Parathyroid adenoma (tissue), 2 donors: ENCODE measurements around the gene GAK.
"Not testable (repeated sequence)": the region's sequence is repeated elsewhere in the genome, so short reads cannot be mapped to it uniquely, and the experiment has no call there.

Experiments used
- H2AFZ ChIP-seq: fragments of 300-600 bp; sonication (generic); one replicate; pipeline ENCODE4 v1.7.0; 2017; ENCODE audit warnings: antibody characterized with exemption, mild to moderate bottlenecking
- H3K27ac ChIP-seq: fragments of 300-600 bp; sonication (generic); one replicate; pipeline ENCODE4 v1.7.0; 2017
- H3K27me3 ChIP-seq: fragments of 300-600 bp; sonication (generic); one replicate; pipeline ENCODE4 v1.7.0; 2017; ENCODE audit warnings: low read length; ENCODE audit not compliant: control insufficient read depth, insufficient read depth
- H3K36me3 ChIP-seq: fragments of 300-600 bp; sonication (generic); one replicate; pipeline ENCODE4 v1.7.0; 2017; ENCODE audit warnings: low read length; ENCODE audit not compliant: control insufficient read depth, insufficient read depth
- H3K4me1 ChIP-seq: fragments of 300-600 bp; sonication (generic); one replicate; pipeline ENCODE4 v1.7.0; 2017; ENCODE audit warnings: control low read depth
- H3K4me2 ChIP-seq: fragments of 300-600 bp; sonication (generic); one replicate; pipeline ENCODE4 v1.7.0; 2017; ENCODE audit warnings: low read length
- H3K4me3 ChIP-seq: fragments of 300-600 bp; sonication (generic); one replicate; pipeline ENCODE4 v1.7.0; 2017; ENCODE audit warnings: low read depth, low read length
- H3K79me2 ChIP-seq: fragments of 300-600 bp; sonication (generic); one replicate; pipeline ENCODE4 v1.7.0; 2017; ENCODE audit warnings: control low read depth
- H3K9ac ChIP-seq: fragments of 300-600 bp; sonication (generic); one replicate; pipeline ENCODE4 v1.7.0; 2017; ENCODE audit warnings: mild to moderate bottlenecking
- H3K9me3 ChIP-seq: fragments of 300-600 bp; sonication (generic); one replicate; pipeline ENCODE4 v1.7.0; 2017; ENCODE audit warnings: low read length; ENCODE audit not compliant: control insufficient read depth
- CTCF ChIP-seq: fragments of 300-600 bp; sonication (generic); IDR thresholded peaks from one replicate; pipeline ENCODE4 v1.7.0; 2017; ENCODE audit warnings: antibody characterized with exemption, mild to moderate bottlenecking
- donor health status: primary hyperparathyroidism.

GAK gene

GRCh38 chr4:930827-931193, 1.3 kb downstream of the GAK start:
- H3K79me2 ChIP-seq: peaks cover 12% of the 10 kb centered on the region
- peak overlapping the region; percentile 86 for H3K4me3 ChIP-seq
- TF ChIP-seq CTCF: no peak
- H3K4me2 ChIP-seq: peak overlapping the region; percentile 71
- H3K9ac ChIP-seq: no peak overlapping the region
- H3K4me1 ChIP-seq: peaks cover 3% of the 10 kb centered on the region
- no peak overlapping the region for H2AFZ ChIP-seq
- peak overlapping the region; percentile 76 for H3K27ac ChIP-seq
- H3K36me3 ChIP-seq: no peaks in the 10 kb centered on the region
- no peaks in the 10 kb centered on the region for H3K9me3 ChIP-seq
- H3K27me3 ChIP-seq: no peaks in the 10 kb centered on the region

- Histone ChIP-seq H3K36me3 (no peaks in the 10 kb centered on the region), H2AFZ (no peak overlapping the region), H3K4me3 (peak overlapping the region; percentile 1), H3K9me3 (no peaks in the 10 kb centered on the region), H3K27ac (no peak overlapping the region), H3K4me2 (peak overlapping the region; percentile 71), H3K9ac (no peak overlapping the region), H3K4me1 (peaks cover 3% of the 10 kb centered on the region), H3K79me2 (peaks cover 18% of the 10 kb centered on the region), H3K27me3 (no peaks in the 10 kb centered on the region)
- no peak for TF ChIP-seq CTCF
These were observed 2.0 kb downstream of the GAK start for GRCh38 chr4:930028-930551.

- peaks cover 24% of the 10 kb centered on the region for H3K79me2 ChIP-seq
- no peaks in the 10 kb centered on the region for H3K36me3 ChIP-seq
- H3K27ac ChIP-seq: no peak overlapping the region
- no peak overlapping the region for H2AFZ ChIP-seq
- H3K4me3 ChIP-seq: no peak overlapping the region
- H3K9me3 ChIP-seq: no peaks in the 10 kb centered on the region
- H3K4me2 ChIP-seq: no peak overlapping the region
- no peak overlapping the region for H3K9ac ChIP-seq
- H3K27me3 ChIP-seq: no peaks in the 10 kb centered on the region
- peaks cover 3% of the 10 kb centered on the region for H3K4me1 ChIP-seq
- no peak for TF ChIP-seq CTCF
These were observed 2.9 kb downstream of the GAK start for GRCh38 chr4:929096-929765.

GRCh38 chr4:927566-927965, 4.5 kb downstream of the GAK start:
- H3K27ac ChIP-seq, H3K9me3 ChIP-seq, H3K27me3 ChIP-seq, H3K4me3 ChIP-seq, H3K36me3 ChIP-seq, H3K4me2 ChIP-seq, H2AFZ ChIP-seq, H3K4me1 ChIP-seq, H3K9ac ChIP-seq: not testable (repeated sequence)
- peaks cover 34% of the 10 kb centered on the region for H3K79me2 ChIP-seq

- no peak overlapping the region for H3K4me2 ChIP-seq
- no peak overlapping the region for H2AFZ ChIP-seq
- H3K9ac ChIP-seq: no peak overlapping the region
- H3K9me3 ChIP-seq: no peaks in the 10 kb centered on the region
- peaks cover 39% of the 10 kb centered on the region for H3K79me2 ChIP-seq
- peak; percentile 36 for TF ChIP-seq CTCF
- H3K4me1 ChIP-seq: peaks cover 3% of the 10 kb centered on the region
- no peak overlapping the region for H3K27ac ChIP-seq
- no peaks in the 10 kb centered on the region for H3K36me3 ChIP-seq
- no peak overlapping the region for H3K4me3 ChIP-seq
- no peaks in the 10 kb centered on the region for H3K27me3 ChIP-seq
These were observed 5.6 kb downstream of the GAK start for GRCh38 chr4:926538-926937.
